GM21526 (cell line): ENCODE measurements around the gene IQGAP2.

Experiments
- ATAC-seq: cut with Tn5 transposase; IDR thresholded peaks from one replicate; pipeline ENCODE4 v1.9.1; 2021; ENCODE audit warnings: moderate library complexity; ENCODE audit not compliant: unreplicated experiment, low FRiP score

IQGAP2 gene

GRCh38 chr5:76443066-76443800 lies 40.1 kb downstream of the IQGAP2 start:
- no peak for ATAC-seq

- no peak for ATAC-seq
Observed at GRCh38 chr5:76445063-76445462, 42.0 kb downstream of the IQGAP2 start.

- ATAC-seq = no peak
Observed at GRCh38 chr5:76445830-76446229, 42.7 kb downstream of the IQGAP2 start.

- ATAC-seq = no peak
Observed at GRCh38 chr5:76446776-76447175, 43.7 kb downstream of the IQGAP2 start.

- ATAC-seq = no peak
Observed at GRCh38 chr5:76449606-76450005, 46.5 kb downstream of the IQGAP2 start.

- ATAC-seq = no peak
Observed at GRCh38 chr5:76450054-76450453, 47.0 kb downstream of the IQGAP2 start.

GRCh38 chr5:76451031-76451701 lies 48.1 kb downstream of the IQGAP2 start:
- ATAC-seq = no peak

GRCh38 chr5:76455531-76456133 lies 52.5 kb downstream of the IQGAP2 start:
- ATAC-seq = no peak

- ATAC-seq = no peak
Observed at GRCh38 chr5:76456258-76456657, 53.2 kb downstream of the IQGAP2 start.

- no peak for ATAC-seq
Observed at GRCh38 chr5:76457674-76458485, 54.8 kb downstream of the IQGAP2 start.

- ATAC-seq = no peak
Observed at GRCh38 chr5:76458486-76458830, 55.4 kb downstream of the IQGAP2 start.

GRCh38 chr5:76460104-76460503 lies 57.0 kb downstream of the IQGAP2 start:
- no peak for ATAC-seq

- no peak for ATAC-seq
Observed at GRCh38 chr5:76462097-76462667, 59.1 kb downstream of the IQGAP2 start.

GRCh38 chr5:76467216-76467615 lies 64.1 kb downstream of the IQGAP2 start:
- ATAC-seq = no peak

GRCh38 chr5:76468635-76469425 lies 65.7 kb downstream of the IQGAP2 start:
- ATAC-seq = no peak

- no peak for ATAC-seq
Observed at GRCh38 chr5:76469656-76470290, 66.7 kb downstream of the IQGAP2 start.

GRCh38 chr5:76470976-76471375 lies 67.9 kb downstream of the IQGAP2 start:
- no peak for ATAC-seq

- ATAC-seq = no peak
Observed at GRCh38 chr5:76471406-76471805, 68.3 kb downstream of the IQGAP2 start.

GRCh38 chr5:76471987-76472334 lies 68.9 kb downstream of the IQGAP2 start:
- no peak for ATAC-seq
